Tibial nerve (tissue), 3 donors: ENCODE data around the gene S100A10.

Experiments
- CTCF ChIP-seq, 5 experiments: fragments of 200-600 bp in 3 of 5; fragments of 450-650 bp in 2 of 5; sonication (generic) in 3 of 5; IDR thresholded peaks; one replicate each; pipeline ENCODE4 v1.5.1; 2016 to 2019; ENCODE audit warnings: antibody characterized with exemption in 5 of 5, mild to moderate bottlenecking in 3 of 5, moderate library complexity in 2 of 5
- POLR2A ChIP-seq, 2 donors: fragments of 450-650 bp; IDR thresholded peaks; one replicate each; pipeline ENCODE4 v1.6.1; 2017; ENCODE audit warnings: antibody characterized with exemption in 2 of 2, mild to moderate bottlenecking in 2 of 2, moderate library complexity in 2 of 2

GRCh38 chr1:152038871-152039270 is 45.2 kb upstream of the S100A10 start:
- TF ChIP-seq POLR2A (IDR thresholded peaks at IDR 0.05) (no peak), CTCF (IDR thresholded peaks at IDR 0.05) (no peak)
